Measurements from ENCODE around the gene FCGBP. TPM values are rescaled to one million over a fixed set of nuclear protein-coding genes. Genes with fewer than 3 reads are reported as not detected.

Gene FCGBP
- total RNA-seq, 1 experiment from 2014 or later = 0.80 TPM

DNA sequence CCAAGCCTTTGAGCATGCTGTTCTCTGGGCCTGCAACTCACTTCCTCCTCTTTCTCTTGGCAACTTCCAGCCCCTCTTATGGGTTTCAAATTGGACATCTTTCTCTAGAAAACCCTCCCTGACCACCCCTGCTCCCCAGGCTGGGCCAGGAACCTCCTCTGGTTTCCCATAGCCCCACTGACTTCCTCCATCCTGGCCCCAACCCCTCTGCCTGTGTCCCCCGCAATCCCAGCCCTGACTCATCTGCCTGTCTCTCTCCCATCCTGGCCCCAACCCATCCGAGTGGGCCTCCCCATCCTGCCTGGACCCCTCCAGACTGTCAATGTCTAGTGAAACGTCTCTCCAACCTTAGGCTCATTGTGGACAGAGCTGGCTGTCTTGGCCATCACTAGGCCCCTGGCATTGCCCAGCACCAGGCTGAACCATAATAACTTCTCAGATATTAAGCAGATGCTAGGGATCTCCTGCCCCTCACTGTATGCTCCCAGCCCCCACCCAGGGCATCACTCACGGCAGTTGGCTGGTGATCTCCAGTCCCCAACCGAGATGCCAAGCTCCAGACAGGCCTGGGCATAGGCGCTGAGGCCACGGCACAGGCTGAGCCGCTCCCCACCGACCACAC is 16.8 kb downstream of the FCGBP start:
- TF ChIP-seq CTCF (conservative IDR thresholded peaks at IDR 0.05; ENCODE audit: low read depth, low read length) = no peak
- TF ChIP-seq EZH2 (IDR thresholded peaks at IDR 0.05; ENCODE audit: low read length, unreplicated experiment) = no peak
- TF ChIP-seq EZH2phosphoT487 (IDR thresholded peaks at IDR 0.05; ENCODE audit: borderline replicate concordance, low read length) = no peak
- no peak overlapping the region for H3K27ac ChIP-seq (ENCODE audit: low read length)
- BruUV-seq (replicated peaks) = no TSS peak

GRCh38 chr19:39916851-39917396 is 17.5 kb downstream of the FCGBP start:
- H4K20me1 ChIP-seq (ENCODE audit: low read length) = no peaks in the 10 kb centered on the region
- POLR2A ChIA-PET (ENCODE audit: unreplicated experiment) = no interaction called here
- no peak for DNase-seq
- H3K27me3 ChIP-seq (ENCODE audit: low read length) = no peaks in the 10 kb centered on the region
- BruUV-seq (replicated peaks) = no TSS peak
- no peaks in the 10 kb centered on the region for H3K36me3 ChIP-seq (ENCODE audit: low read depth, low read length)
- no peak overlapping the region for H3K4me3 ChIP-seq (ENCODE audit: low read length)
- no peak overlapping the region for H3K9ac ChIP-seq (ENCODE audit: low read length)
- no peak overlapping the region for H3K27ac ChIP-seq (ENCODE audit: low read length)
- TF ChIP-seq EZH2 (IDR thresholded peaks at IDR 0.05; ENCODE audit: low read length, unreplicated experiment) = no peak
- TF ChIP-seq CTCF (conservative IDR thresholded peaks at IDR 0.05; ENCODE audit: low read depth, low read length) = no peak
- no peak for TF ChIP-seq EZH2phosphoT487 (IDR thresholded peaks at IDR 0.05; ENCODE audit: borderline replicate concordance, low read length)
- H3F3A ChIP-seq (ENCODE audit: low read length, unreplicated experiment) = no peaks in the 10 kb centered on the region
- no peaks in the 10 kb centered on the region for H3K9me3 ChIP-seq (ENCODE audit: low read length)
- intact Hi-C loops (cut with micrococcal nuclease) = no loop called here
- H3K9me2 ChIP-seq (replicated peaks; ENCODE audit: low read length) = no peaks in the 10 kb centered on the region
- ATAC-seq = no peak
- H2AFZ ChIP-seq (ENCODE audit: low read length) = no peak overlapping the region
- no peak overlapping the region for H3K4me2 ChIP-seq (ENCODE audit: low read length)
- no peaks in the 10 kb centered on the region for H3K4me1 ChIP-seq (ENCODE audit: insufficient read depth, low read length)
- CTCF ChIA-PET = no interaction called here
- no peaks in the 10 kb centered on the region for H3K79me2 ChIP-seq (ENCODE audit: low read length)

More for the DNA sequence above, 16.8 kb downstream of the FCGBP start:
- H4K20me1 ChIP-seq (ENCODE audit: low read length) = no peaks in the 10 kb centered on the region
- H3K36me3 ChIP-seq (ENCODE audit: low read depth, low read length) = no peaks in the 10 kb centered on the region
- no peak overlapping the region for H2AFZ ChIP-seq (ENCODE audit: low read length)
- no peak overlapping the region for H3K4me3 ChIP-seq (ENCODE audit: low read length)
- no peak for ATAC-seq
- DNase-seq = no peak
- ChIA-PET POLR2A (ENCODE audit: unreplicated experiment) (no interaction called here), CTCF (no interaction called here)
- H3K4me1 ChIP-seq (ENCODE audit: insufficient read depth, low read length) = no peaks in the 10 kb centered on the region
- no peaks in the 10 kb centered on the region for H3K9me3 ChIP-seq (ENCODE audit: low read length)
- no peaks in the 10 kb centered on the region for H3F3A ChIP-seq (ENCODE audit: low read length, unreplicated experiment)
- H3K9me2 ChIP-seq (replicated peaks; ENCODE audit: low read length) = no peaks in the 10 kb centered on the region
- no peaks in the 10 kb centered on the region for H3K79me2 ChIP-seq (ENCODE audit: low read length)
- no peaks in the 10 kb centered on the region for H3K27me3 ChIP-seq (ENCODE audit: low read length)
- intact Hi-C loops (cut with micrococcal nuclease) = no loop called here
- no peak overlapping the region for H3K4me2 ChIP-seq (ENCODE audit: low read length)
- no peak overlapping the region for H3K9ac ChIP-seq (ENCODE audit: low read length)

DNA sequence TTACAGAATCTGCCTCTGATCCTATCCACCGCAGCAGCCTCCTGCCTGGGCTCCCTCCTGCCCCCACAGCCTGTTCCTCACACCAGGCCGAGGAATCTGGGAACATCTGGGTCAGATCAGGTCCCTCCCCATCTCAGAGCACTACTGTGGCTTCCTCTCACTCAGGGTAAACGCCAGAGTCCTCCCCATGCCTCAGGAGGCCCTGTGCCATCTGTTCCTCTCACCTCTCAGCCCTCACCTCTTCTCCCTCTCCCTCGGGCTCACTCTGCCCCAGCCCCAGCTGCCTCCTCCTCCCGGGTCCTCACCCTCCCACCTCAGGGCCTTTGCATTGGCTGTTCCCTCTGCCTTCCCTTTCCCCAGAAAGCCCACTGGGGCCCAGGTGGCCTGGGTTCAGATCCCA is 18.2 kb downstream of the FCGBP start:
- POLR2A ChIA-PET (ENCODE audit: unreplicated experiment) = no interaction called here
- H3K4me1 ChIP-seq (ENCODE audit: insufficient read depth, low read length) = no peaks in the 10 kb centered on the region
- no peaks in the 10 kb centered on the region for H3K9me2 ChIP-seq (replicated peaks; ENCODE audit: low read length)
- H3K4me3 ChIP-seq (ENCODE audit: low read length) = no peak overlapping the region
- CTCF ChIA-PET = no interaction called here
- H3K9ac ChIP-seq (ENCODE audit: low read length) = no peak overlapping the region
- no peaks in the 10 kb centered on the region for H3F3A ChIP-seq (ENCODE audit: low read length, unreplicated experiment)
- TF ChIP-seq CTCF (conservative IDR thresholded peaks at IDR 0.05; ENCODE audit: low read depth, low read length) (no peak), EZH2 (IDR thresholded peaks at IDR 0.05; ENCODE audit: low read length, unreplicated experiment) (no peak), EZH2phosphoT487 (IDR thresholded peaks at IDR 0.05; ENCODE audit: borderline replicate concordance, low read length) (no peak)
- H3K27me3 ChIP-seq (ENCODE audit: low read length) = no peaks in the 10 kb centered on the region
- H4K20me1 ChIP-seq (ENCODE audit: low read length) = no peaks in the 10 kb centered on the region
- BruUV-seq (replicated peaks) = no TSS peak
- no peak for DNase-seq
- H3K4me2 ChIP-seq (ENCODE audit: low read length) = no peak overlapping the region
- H3K79me2 ChIP-seq (ENCODE audit: low read length) = no peaks in the 10 kb centered on the region
- ATAC-seq = no peak
- H3K9me3 ChIP-seq (ENCODE audit: low read length) = no peaks in the 10 kb centered on the region
- no peak overlapping the region for H3K27ac ChIP-seq (ENCODE audit: low read length)
- intact Hi-C loops (cut with micrococcal nuclease) = no loop called here
- H2AFZ ChIP-seq (ENCODE audit: low read length) = no peak overlapping the region
- H3K36me3 ChIP-seq (ENCODE audit: low read depth, low read length) = no peaks in the 10 kb centered on the region
